ENCODE measurements around the gene IRS2. TPM values are rescaled to one million over a fixed set of nuclear protein-coding genes. Genes with fewer than 3 reads are reported as not detected.
"Not testable (repeated sequence)": the region's sequence is repeated elsewhere in the genome, so short reads cannot be mapped to it uniquely, and the experiment has no call there.

IRS2 gene
- polyA plus RNA-seq, 1 experiment: 1.5 TPM

- CTCF ChIA-PET: interaction anchor here (0.6 kb wide), 1 partner anchor 693 kb away, joined by 3 read pairs; no protein-coding TSS in a partner anchor
- Histone ChIP-seq H3K27ac (ENCODE audit: low read depth, low read length) (no peak overlapping the region), H3K27me3 (ENCODE audit: control insufficient read depth, insufficient read depth, low read length) (no peaks in the 10 kb centered on the region), H3K4me3 (ENCODE audit: low read depth, low read length) (no peak overlapping the region), H3K9me3 (ENCODE audit: control insufficient read depth, insufficient read depth, low read length) (peaks cover 14% of the 10 kb centered on the region; the same call in 1 of the 2 replicates)
- TF ChIP-seq CTCF (IDR thresholded peaks at IDR 0.05; ENCODE audit: low read depth, low read length): no peak
- no peak for DNase-seq (ENCODE audit: low read depth, low spot score)
- POLR2A ChIA-PET: no interaction called here
Observed at GRCh38 chr13:109735436-109735966, 50.9 kb downstream of the IRS2 start.

- no peak for TF ChIP-seq CTCF (IDR thresholded peaks at IDR 0.05; ENCODE audit: low read depth, low read length)
- ChIA-PET POLR2A (no interaction called here), CTCF (no interaction called here)
- no peak for DNase-seq (ENCODE audit: low read depth, low spot score)
- H3K27ac ChIP-seq (ENCODE audit: low read depth, low read length): no peak overlapping the region
- peaks cover 14% of the 10 kb centered on the region; the same call in 1 of the 2 replicates for H3K9me3 ChIP-seq (ENCODE audit: control insufficient read depth, insufficient read depth, low read length)
- peaks cover under 1% of the 10 kb centered on the region for H3K27me3 ChIP-seq (ENCODE audit: control insufficient read depth, insufficient read depth, low read length)
- no peak overlapping the region for H3K4me3 ChIP-seq (ENCODE audit: low read depth, low read length)
Observed at GRCh38 chr13:109734002-109734785, 52.2 kb downstream of the IRS2 start.

- no peak for DNase-seq (ENCODE audit: low read depth, low spot score)
- CTCF ChIA-PET: no interaction called here
- no peak for TF ChIP-seq CTCF (IDR thresholded peaks at IDR 0.05; ENCODE audit: low read depth, low read length)
- H3K4me3 ChIP-seq (ENCODE audit: low read depth, low read length): no peak overlapping the region
- peaks cover 14% of the 10 kb centered on the region; the same call in 1 of the 2 replicates for H3K9me3 ChIP-seq (ENCODE audit: control insufficient read depth, insufficient read depth, low read length)
- H3K27me3 ChIP-seq (ENCODE audit: control insufficient read depth, insufficient read depth, low read length): peaks cover 6% of the 10 kb centered on the region
- no peak overlapping the region for H3K27ac ChIP-seq (ENCODE audit: low read depth, low read length)
- POLR2A ChIA-PET: no interaction called here
Observed at GRCh38 chr13:109733550-109733949, 52.8 kb downstream of the IRS2 start.

- POLR2A ChIA-PET; CTCF ChIA-PET; H3K4me3 ChIP-seq (ENCODE audit: low read depth, low read length); DNase-seq (ENCODE audit: low read depth, low spot score); H3K27ac ChIP-seq (ENCODE audit: low read depth, low read length): not testable (repeated sequence)
- peaks cover 14% of the 10 kb centered on the region; the same call in 1 of the 2 replicates for H3K9me3 ChIP-seq (ENCODE audit: control insufficient read depth, insufficient read depth, low read length)
- peaks cover 12% of the 10 kb centered on the region for H3K27me3 ChIP-seq (ENCODE audit: control insufficient read depth, insufficient read depth, low read length)
Observed at GRCh38 chr13:109732470-109733170, 53.8 kb downstream of the IRS2 start.

GRCh38 chr13:109730812-109731335 is 55.5 kb downstream of the IRS2 start:
- Histone ChIP-seq H3K4me3 (ENCODE audit: low read depth, low read length) (no peak overlapping the region), H3K27me3 (ENCODE audit: control insufficient read depth, insufficient read depth, low read length) (peaks cover 13% of the 10 kb centered on the region), H3K27ac (ENCODE audit: low read depth, low read length) (no peak overlapping the region), H3K9me3 (ENCODE audit: control insufficient read depth, insufficient read depth, low read length) (peaks cover 14% of the 10 kb centered on the region; the same call in 1 of the 2 replicates)
- POLR2A ChIA-PET: no interaction called here
- DNase-seq (ENCODE audit: low read depth, low spot score): no peak
- no peak for TF ChIP-seq CTCF (IDR thresholded peaks at IDR 0.05; ENCODE audit: low read depth, low read length)
- CTCF ChIA-PET: no interaction called here

All from AG04450 (cell line).